Esophagus squamous epithelium (tissue), 5 donors: ENCODE results near the gene S1PR3. TPM values are rescaled to one million over a fixed set of nuclear protein-coding genes. Genes with fewer than 3 reads are reported as not detected.
A peak's percentile ranks its signal among the peaks of the same experiment; 100 is the strongest.

Experiments
- DNase-seq: peaks from one replicate; lab custom pipeline; 2025; lab: John Stamatoyannopoulos, UW
- H3K27ac ChIP-seq, 4 donors: fragments of 200-600 bp; sonication (generic); one replicate each; pipeline ENCODE4 v1.5.1; 2016 to 2019; ENCODE audit warnings: mild to moderate bottlenecking in 1 of 4
- H3K27me3 ChIP-seq, 4 donors: fragments of 200-600 bp; sonication (generic); 1 replicate in 3 of 4; 2 replicates in 1 of 4; pipeline versions ENCODE4 v1.5.1 to v1.6.0; 2017 to 2021; ENCODE audit warnings: antibody characterized with exemption in 1 of 4
- H3K36me3 ChIP-seq, 3 donors: fragments of 200-600 bp; sonication (generic); one replicate each; pipeline ENCODE4 v1.5.1; 2016 to 2019
- H3K4me1 ChIP-seq, 3 donors: fragments of 200-600 bp; sonication (generic); one replicate each; pipeline ENCODE4 v1.5.1; 2017 to 2019
- H3K4me3 ChIP-seq, 4 donors: fragments of 200-600 bp; sonication (generic); 1 replicate in 3 of 4; 2 replicates in 1 of 4; pipeline ENCODE4 v1.5.1; 2016 to 2019; ENCODE audit warnings: mild to moderate bottlenecking in 2 of 4, moderate library complexity in 1 of 4
- H3K9me3 ChIP-seq, 3 donors: fragments of 200-600 bp; sonication (generic); one replicate each; pipeline ENCODE4 v1.5.1; 2016 to 2019
- POLR2A ChIP-seq, 4 donors: fragments of 450-650 bp; IDR thresholded peaks; one replicate each; pipeline ENCODE4 v1.6.1; 2017; ENCODE audit warnings: antibody characterized with exemption in 4 of 4, mild to moderate bottlenecking in 4 of 4, moderate library complexity in 3 of 4
- WGBS, 2 donors: methylation state at CpG; one replicate each; pipeline ENCODE4 v1.1.5; 2018; 5-methylcytosine and 5-hydroxymethylcytosine counted together
- intact Hi-C: fragments of 100-400 bp; cut with DNase I; formaldehyde crosslinking; loops from one replicate; pipeline ENCODE4 v1.15.0; 2022
- total RNA-seq, 4 donors: library from RNA; depleted of rRNA; stranded (reverse); fragments of >200 nt; gene quantifications; one replicate each; pipeline ENCODE4 v1.1.0, GENCODE V29; 2016
- TF ChIP-seq, protein P1 (sequence below), 6 experiments: fragments of 450-650 bp in 4 of 6; fragments of 200-600 bp in 2 of 6; sonication (generic) in 2 of 6; IDR thresholded peaks; one replicate each; pipeline ENCODE4 v1.5.1; 2016 to 2019; ENCODE audit warnings: antibody characterized with exemption in 6 of 6, mild to moderate bottlenecking in 4 of 6, moderate library complexity in 4 of 6
- donor health status: DM: yes; HTN: yes; CAD: no.

S1PR3 gene
- total RNA-seq, 4 donors from 2014 or later = 1.3 to 14.3 (median 6.8) TPM

DNA sequence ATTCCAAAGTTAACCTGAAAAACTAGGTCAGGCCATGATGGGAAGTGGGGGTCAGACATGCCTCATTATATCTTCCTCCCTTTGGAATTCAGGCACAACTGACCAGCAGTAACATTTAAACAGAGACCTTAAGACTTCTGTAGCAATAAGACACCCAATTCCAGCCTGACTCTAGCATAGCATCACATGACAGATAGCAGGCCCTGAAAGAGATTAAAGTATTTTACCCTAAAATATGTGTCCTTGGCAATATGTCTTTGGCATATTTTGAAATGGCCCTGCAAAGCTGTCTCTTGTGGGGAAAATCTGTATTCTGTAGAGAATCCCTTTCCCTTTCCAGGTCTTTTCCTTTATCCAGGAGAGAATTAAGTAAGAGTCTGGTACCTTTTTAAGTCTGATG lies 34.3 kb downstream of the S1PR3 start:
- no peak for DNase-seq
- Histone ChIP-seq H3K9me3 (peaks cover 0 to 9% (median 7%) of the 10 kb centered on the region in 3 donors), H3K4me1 (peaks cover 10 to 25% (median 13%) of the 10 kb centered on the region in 3 donors), H3K4me3 (no peak overlapping the region), H3K27me3 (no peaks in the 10 kb centered on the region), H3K27ac (peak overlapping the region in 2 of 4 donors; percentile 27 to 51), H3K36me3 (no peaks in the 10 kb centered on the region)
- no peak for TF ChIP-seq POLR2A (IDR thresholded peaks at IDR 0.05)
- TF ChIP-seq, protein P1, sequence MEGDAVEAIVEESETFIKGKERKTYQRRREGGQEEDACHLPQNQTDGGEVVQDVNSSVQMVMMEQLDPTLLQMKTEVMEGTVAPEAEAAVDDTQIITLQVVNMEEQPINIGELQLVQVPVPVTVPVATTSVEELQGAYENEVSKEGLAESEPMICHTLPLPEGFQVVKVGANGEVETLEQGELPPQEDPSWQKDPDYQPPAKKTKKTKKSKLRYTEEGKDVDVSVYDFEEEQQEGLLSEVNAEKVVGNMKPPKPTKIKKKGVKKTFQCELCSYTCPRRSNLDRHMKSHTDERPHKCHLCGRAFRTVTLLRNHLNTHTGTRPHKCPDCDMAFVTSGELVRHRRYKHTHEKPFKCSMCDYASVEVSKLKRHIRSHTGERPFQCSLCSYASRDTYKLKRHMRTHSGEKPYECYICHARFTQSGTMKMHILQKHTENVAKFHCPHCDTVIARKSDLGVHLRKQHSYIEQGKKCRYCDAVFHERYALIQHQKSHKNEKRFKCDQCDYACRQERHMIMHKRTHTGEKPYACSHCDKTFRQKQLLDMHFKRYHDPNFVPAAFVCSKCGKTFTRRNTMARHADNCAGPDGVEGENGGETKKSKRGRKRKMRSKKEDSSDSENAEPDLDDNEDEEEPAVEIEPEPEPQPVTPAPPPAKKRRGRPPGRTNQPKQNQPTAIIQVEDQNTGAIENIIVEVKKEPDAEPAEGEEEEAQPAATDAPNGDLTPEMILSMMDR (IDR thresholded peaks at IDR 0.05) = no peak
- intact Hi-C loops = no loop called here

DNA sequence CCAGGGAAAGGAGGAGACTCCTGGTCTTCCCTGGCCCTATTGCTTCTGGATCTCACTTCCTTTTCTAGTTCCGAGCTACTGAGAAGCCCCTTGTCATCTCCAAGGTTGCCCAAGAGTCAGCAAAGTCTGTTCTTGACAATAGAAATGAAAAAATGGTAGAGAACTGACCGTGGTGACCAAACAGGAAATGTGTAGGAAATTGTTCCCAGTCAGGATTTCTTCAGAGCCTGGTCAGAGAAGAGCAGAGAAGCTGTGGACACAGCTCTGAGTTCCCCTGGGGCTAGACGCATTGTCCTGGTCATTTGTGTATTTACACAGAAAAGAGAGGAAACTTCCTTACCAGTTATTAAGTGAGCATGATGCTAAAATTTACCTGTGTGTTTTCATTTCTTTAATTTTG lies 35.6 kb downstream of the S1PR3 start:
- Histone ChIP-seq H3K27me3 (no peaks in the 10 kb centered on the region), H3K36me3 (no peaks in the 10 kb centered on the region), H3K4me3 (no peak overlapping the region), H3K9me3 (peaks cover 0 to 9% (median 9%) of the 10 kb centered on the region in 3 donors), H3K4me1 (peaks cover 6 to 12% (median 9%) of the 10 kb centered on the region in 3 donors), H3K27ac (no peak overlapping the region)
- WGBS, 2 donors = 45 to 48% methylated on average over 2 to 3 of the region's 3 CpGs
- TF ChIP-seq, protein P1 (IDR thresholded peaks at IDR 0.05) = no peak
- TF ChIP-seq POLR2A (IDR thresholded peaks at IDR 0.05) = no peak
- intact Hi-C loops = no loop called here
- no peak for DNase-seq

DNA sequence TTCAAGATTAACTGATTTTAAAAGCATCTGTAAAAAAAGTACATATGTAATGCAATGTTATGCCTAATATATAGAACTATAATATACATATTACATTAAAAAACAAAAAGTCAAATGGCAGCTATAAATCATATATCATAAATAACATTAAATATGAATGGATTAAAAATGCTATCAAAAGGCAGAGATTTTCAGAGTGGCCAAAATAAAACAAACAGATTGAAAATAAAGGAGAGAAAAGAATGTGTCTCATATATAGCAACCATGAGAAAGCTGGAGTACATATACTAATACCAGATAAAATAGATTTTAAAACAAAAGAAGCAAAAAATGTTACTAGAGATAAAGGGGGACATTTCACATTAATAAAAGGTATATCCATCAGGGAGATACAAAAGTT lies 38.5 kb downstream of the S1PR3 start:
- Histone ChIP-seq H3K36me3 (no peaks in the 10 kb centered on the region), H3K27ac (no peak overlapping the region), H3K9me3 (peaks cover 0 to 9% (median 9%) of the 10 kb centered on the region in 3 donors), H3K4me1 (no peaks in the 10 kb centered on the region), H3K27me3 (no peaks in the 10 kb centered on the region), H3K4me3 (no peak overlapping the region)
- intact Hi-C loops = no loop called here
- TF ChIP-seq POLR2A (IDR thresholded peaks at IDR 0.05) = no peak
- TF ChIP-seq, protein P1 (IDR thresholded peaks at IDR 0.05) = no peak
- no peak for DNase-seq

DNA sequence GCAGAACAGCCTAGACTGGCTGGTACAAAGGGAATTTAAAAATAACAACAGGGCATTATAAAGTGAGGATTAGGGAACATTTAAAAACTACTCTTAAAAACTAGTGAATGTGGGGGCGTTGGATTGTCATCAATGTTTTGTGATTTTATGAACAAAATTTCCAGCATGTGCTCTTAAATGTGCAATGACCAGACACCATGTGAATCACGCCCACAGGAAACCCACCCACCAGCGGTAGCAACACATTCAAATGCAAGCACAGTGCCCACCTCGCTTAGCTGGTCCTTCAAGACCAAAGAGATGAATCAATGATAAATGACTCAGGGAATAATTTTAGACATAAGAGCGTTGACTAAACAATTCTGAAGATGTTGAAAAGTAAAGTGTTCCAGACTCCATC lies 40.9 kb downstream of the S1PR3 start:
- Histone ChIP-seq H3K27ac (no peak overlapping the region), H3K27me3 (no peaks in the 10 kb centered on the region), H3K4me1 (no peaks in the 10 kb centered on the region), H3K4me3 (no peak overlapping the region), H3K9me3 (peaks cover 0 to 9% (median 9%) of the 10 kb centered on the region in 3 donors), H3K36me3 (no peaks in the 10 kb centered on the region)
- TF ChIP-seq, protein P1 (IDR thresholded peaks at IDR 0.05) = no peak
- no peak for TF ChIP-seq POLR2A (IDR thresholded peaks at IDR 0.05)
- 81 to 86% methylated on average over 5 of the region's 5 CpGs for WGBS, 2 donors
- intact Hi-C loops = no loop called here
- DNase-seq = no peak

DNA sequence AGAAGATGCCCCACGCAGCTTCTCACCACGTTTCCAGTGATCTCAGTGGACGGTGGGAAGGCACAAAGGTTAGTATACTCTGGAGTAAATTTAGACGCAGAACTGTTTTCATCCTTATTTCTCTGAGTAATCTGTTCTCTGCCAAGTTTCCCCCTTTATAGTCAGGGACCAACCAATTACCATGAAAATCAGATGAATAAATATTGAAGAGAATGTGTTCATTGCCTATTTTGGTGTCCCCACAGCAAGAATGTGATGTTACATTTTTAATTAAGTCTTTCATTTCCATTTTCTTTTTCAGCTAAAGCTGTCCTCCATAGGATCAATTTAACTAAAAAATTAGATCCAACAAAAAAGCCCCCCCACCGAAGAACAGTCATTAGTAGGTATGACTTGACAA lies 41.4 kb downstream of the S1PR3 start:
- Histone ChIP-seq H3K36me3 (no peaks in the 10 kb centered on the region), H3K4me1 (peaks cover 0 to 2% (median 0%) of the 10 kb centered on the region in 3 donors), H3K4me3 (no peak overlapping the region), H3K9me3 (peaks cover 0 to 9% (median 9%) of the 10 kb centered on the region in 3 donors), H3K27ac (no peak overlapping the region), H3K27me3 (no peaks in the 10 kb centered on the region)
- no peak for DNase-seq
- intact Hi-C loops = no loop called here
- TF ChIP-seq POLR2A (IDR thresholded peaks at IDR 0.05) = no peak
- TF ChIP-seq, protein P1 (IDR thresholded peaks at IDR 0.05) = no peak
- 61 to 79% methylated on average over 5 of the region's 5 CpGs for WGBS, 2 donors
